GM19193 (cell line): ENCODE measurements around the gene IGLL5.

Experiments
- POLR2A ChIP-seq: IDR thresholded peaks from 4 replicates; pipeline ENCODE4 v1.6.1; 2011; ENCODE audit not compliant: insufficient read depth, insufficient read length; ENCODE audit errors: extremely low read depth

Gene IGLL5

DNA sequence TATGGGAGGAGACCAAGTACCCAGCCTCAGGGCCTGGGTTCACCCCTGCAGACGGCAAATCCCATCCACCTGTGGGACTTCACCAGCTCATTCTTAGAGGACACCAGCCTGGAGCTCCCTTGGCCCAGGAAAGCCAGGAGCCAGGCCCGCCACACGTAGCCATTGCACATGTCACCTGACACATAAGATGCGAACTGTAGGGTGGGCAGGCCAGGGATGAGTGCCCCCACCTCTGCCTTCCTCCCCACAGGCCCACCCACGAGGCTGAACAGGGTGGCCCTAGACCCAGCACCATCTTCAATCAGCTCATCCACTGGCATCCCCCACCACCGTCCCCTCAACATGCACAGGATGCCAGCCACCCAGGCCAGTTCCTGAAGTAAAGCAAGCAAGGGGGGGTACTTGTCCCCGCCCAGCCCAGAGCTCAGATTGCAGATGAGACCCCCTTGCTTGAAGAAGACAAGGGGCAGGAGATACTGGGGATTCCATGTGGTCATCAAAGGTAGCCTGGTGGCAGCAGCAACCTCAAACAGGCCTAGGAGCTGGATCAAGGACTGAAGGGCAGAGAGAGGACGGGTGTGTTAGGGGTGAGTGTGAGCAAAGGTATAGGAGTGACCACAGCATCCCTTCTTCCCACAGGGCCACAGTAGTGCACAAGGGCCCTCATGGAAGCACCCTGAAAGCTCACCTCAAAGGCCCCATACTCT, 45.6 kb downstream of the IGLL5 start:
- no peak for TF ChIP-seq POLR2A

DNA sequence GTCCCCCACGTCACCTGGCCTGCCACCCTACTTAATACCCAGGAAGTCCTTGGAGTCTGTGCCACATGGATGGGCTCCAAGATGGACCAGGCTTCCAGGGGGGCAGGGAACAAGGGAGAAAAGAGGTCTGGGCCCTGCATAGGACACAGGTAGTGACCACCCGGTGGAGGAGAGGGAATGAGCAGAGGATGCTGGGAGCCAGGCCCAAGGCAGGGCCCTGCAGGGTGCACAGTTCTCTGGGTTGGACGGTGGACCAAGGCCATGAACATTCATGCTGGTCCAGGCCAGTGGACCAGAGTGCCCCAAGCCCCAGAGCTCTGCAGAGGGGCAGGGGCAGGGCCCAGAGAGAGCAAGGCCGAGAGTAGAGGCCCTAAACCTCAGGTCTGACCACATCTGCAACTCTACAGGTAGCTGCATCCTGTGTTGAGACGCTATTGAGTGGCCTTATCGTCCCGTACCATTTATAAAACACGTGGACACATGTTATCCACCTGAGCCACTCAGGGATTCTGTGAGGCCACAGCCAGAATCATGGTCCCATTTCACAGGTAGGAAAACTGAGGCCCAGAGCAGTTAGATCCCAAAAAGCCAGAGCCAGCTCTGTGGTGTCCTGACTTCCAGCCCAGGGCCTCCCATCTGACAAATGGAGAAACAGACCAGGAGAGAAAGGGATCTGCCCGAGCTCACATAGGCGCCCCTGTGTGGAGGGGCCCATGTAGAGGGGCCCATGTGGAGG, 46.4 kb downstream of the IGLL5 start:
- TF ChIP-seq POLR2A = no peak

DNA sequence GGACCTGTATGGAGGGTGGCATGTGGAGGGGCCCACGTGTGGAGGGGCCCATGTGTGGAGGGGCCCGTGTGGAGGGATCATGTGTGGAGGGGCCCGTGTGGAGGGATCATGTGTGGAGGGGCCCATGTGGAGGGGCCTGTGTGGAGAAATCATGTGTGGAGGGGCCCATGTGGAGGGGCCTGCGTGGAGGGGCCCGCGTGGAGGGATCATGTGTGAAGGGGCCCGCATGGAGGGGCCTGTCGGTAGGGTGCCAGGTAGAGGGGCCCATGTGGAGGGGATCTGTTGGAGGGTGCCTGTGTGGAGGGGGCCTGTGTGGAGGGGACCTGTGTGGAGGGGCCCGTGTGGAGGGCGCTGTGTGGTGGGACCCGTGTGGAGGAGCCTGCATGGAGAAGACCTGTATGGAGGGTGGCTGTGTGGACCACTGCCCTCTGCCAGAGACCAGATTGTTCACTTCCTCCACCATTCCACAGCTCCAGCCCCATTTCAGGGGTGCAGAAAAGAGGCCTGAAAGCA, 47.0 kb downstream of the IGLL5 start:
- TF ChIP-seq POLR2A = no peak

DNA sequence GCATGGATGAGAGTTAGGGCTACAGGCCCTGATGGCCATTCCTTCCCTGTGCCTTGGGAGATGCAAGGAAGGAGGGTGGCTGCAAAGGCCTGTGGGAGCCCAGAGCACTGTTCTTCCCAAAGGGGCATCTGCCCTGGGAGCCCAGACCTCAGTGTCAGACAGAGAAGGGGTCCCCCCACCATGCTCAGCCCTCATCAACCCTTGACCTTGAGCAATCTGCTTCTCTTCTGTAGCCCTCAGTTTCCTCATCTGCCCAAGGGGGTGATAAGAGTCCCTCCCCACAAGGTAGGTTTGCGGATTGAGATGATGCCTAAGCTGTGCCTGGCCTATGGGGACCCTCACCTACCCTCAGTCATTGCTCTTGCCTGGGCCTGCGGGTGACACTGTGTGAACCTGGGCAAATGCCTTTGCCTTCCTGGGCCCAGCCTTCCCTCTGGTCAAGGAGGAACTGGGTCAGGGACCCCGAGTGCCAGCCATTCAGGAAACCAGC, 47.5 kb downstream of the IGLL5 start:
- TF ChIP-seq POLR2A = no peak

DNA sequence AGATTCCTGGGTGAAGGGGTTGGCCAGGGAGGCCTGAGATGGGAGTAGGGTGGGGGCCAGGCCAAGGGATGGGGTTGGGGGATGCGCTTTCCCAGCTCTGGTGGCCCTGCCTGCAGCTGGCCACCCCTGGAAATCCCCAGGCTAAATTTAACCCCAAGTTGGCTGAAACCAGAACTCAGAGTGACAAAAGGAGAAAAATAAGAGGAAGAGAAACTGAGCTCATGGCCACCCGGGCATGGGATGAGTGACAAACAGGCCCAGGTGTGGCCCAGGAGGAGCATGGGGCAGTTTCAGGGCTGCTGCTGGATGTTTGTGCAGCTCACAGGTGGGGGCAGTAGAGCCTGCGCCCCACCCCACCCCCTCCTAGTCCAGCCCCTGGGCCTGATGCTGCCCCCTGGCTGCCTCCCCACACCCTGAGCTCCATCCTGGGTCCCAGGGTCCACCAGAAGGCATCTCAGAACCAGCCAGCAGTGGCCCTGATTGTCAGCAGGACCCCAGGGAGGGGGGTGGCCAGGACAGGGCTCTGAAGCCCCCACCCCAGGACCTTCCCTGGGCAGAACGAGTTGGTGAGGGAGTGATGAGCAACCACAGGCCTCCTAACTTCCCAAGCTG, 48.0 kb downstream of the IGLL5 start:
- TF ChIP-seq POLR2A = peak; percentile 43

DNA sequence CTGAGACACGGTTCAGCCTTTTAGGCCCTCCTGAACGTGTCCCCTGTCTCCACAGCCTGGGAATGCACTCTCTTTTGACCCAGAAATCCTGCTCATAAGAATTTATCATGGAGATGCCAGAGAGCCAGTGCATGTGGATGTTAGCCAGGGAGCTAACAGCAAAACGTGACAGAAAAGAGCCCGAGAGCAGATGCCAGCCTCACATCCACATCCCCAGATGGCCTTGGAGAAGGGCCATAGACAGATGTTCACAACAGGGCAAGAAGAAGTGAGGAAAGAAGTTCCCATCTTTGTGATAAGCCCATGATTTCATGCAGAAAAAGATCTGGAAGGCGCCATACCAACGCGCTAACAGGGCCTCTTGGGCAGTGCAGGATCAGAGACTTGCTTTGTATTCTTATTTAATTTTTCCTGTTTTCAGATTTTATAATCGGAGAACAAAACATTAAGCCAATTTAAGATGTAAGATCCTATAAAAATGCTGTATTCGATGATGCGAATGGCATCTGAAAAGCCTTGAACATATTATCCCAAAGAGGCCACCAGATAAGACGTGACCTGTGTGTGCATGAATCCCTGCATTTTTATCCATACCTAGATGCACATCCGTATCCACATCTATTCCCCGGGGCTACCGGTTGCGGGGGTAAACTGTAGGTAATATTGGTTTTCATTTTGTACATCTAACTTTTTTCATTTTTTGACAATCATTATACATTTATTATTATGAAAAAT, 48.7 kb downstream of the IGLL5 start:
- TF ChIP-seq POLR2A = no peak

DNA sequence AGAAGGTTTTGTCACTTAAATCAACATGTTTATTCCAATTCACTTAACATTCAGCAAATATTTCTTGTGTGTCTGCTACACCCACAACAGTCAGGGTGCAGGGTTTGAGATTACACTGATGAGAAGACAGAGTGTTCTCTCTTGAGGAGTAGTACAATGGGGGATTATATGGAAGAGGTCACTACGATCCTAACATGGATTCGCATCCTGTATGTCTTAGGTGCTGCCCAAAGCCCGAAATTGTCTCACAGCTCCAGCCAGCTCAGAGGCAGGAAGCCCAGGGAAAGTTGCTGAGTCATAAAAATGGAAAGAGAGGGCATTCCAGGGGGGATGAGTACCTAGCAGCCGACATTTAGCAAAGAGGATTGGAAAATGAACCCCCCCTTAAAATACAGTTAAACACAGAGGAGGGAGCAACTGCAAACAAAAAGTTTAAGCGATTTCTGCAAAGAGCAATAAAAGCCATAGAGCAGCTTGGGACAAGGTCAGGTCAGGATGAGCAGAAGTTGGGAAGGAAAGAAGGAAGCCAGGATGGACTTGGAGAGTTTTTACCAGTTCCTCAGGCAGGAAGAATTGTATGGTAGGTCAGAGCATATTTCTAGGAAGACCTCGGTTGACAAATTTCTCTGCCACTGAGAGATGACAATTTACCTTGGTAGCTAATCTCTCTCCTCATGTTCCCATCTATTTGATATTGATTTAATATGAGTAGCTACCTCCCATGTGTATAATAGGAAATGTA, 49.5 kb downstream of the IGLL5 start:
- TF ChIP-seq POLR2A = no peak

DNA sequence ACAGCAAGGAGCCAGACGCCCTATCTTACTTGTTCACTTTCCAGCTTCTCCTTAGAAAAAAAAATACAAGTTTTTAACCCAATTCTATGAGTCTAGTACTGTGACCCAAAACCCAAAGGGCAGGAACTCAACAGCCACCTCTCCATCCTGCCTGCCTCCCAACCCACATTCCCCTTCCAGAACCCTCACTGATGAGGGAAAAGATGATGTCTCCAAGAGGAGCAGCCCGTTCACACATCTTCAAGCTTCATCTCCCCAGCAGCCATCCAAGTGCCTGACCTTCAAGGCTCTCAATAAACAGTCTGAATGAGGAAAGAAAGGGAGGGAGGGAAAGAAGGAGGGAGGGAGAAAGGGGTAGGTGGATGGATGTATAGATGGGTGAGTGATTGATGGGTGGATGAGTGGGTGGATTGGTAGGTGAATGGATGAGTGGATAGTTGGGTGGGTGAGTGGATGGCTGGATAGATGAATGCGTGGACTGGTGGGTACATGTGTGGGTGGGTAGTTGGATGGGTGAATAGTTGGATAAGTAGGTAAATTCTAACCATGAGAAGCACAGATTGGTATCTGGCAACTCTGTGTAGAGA, 50.4 kb downstream of the IGLL5 start:
- TF ChIP-seq POLR2A = no peak

DNA sequence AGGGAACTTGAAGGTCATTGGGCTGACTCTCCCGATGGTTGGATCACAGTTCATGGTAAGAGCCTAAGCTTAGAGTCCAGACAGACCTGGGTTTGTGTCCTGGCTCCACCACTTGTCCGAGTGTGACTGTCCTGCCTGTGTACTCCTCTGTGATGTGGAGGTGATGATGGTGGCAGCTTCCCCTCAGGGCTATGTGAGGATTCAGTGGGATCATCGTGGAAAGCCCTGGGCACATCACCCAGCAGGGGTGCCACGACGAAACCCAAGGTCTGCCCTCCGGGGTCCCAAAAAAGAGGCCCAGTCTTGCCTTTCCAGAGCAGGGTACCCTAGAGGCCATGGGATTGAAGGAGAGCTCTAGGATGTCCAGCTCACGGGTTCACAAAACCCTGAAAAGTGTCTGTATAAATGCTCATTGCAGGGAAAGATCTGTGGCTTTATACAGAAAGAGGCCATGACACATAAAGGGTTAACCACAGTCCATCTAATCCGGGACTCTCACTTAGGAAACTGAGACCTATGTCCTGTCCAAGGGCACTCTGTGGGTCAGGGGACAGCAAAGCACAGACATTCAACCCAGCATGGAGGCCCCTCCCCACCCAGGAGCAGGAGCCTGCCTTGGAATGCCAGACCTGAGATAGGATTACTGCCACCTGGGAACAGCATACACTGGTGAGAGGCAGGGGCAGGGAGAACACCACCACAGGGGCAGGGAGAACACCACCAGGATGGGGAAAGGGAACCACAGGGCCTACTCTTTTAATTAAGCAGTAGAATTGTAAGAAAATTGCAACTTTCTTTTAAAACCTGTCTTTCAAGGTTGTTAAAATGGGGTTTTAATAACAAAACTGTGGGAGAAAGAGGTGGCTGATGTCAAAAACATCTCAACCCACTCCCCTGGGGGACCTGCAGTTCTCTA, 51.3 kb downstream of the IGLL5 start:
- no peak for TF ChIP-seq POLR2A

DNA sequence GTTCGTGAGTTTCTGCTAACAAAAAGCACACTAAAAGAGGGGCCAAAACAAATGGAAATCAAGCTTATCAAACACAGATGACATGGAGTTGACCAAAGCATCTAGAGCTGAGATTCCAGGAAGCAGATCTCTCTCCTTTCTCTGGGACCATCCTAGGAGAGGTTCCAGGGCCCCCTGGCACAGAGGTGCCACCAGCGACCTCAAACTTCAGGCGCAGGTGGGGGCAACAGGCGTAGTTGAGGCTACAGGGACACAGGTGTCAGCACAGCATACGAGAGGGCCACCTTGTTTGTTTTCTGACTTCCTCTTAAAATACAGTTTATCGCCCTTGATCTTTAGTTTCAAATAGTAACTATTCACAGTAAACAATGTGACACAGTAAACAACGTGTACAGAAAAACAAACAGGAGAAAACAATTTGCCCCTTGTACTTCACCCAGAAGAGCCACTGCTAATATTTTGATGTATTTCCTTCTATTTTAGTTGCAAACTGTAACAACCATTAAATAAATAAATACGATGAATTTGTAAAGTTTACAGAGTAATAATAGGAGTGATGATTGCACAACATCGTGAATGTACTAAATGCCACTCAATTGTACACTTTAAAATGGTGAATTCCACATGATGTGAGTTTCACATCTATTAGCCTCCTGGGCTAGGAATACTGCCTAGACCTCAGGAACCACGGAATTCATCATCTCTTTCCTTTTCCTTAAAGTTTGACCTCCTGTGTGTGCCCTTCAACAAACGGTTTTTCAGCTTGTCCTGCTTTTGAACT, 52.2 kb downstream of the IGLL5 start:
- no peak for TF ChIP-seq POLR2A

DNA sequence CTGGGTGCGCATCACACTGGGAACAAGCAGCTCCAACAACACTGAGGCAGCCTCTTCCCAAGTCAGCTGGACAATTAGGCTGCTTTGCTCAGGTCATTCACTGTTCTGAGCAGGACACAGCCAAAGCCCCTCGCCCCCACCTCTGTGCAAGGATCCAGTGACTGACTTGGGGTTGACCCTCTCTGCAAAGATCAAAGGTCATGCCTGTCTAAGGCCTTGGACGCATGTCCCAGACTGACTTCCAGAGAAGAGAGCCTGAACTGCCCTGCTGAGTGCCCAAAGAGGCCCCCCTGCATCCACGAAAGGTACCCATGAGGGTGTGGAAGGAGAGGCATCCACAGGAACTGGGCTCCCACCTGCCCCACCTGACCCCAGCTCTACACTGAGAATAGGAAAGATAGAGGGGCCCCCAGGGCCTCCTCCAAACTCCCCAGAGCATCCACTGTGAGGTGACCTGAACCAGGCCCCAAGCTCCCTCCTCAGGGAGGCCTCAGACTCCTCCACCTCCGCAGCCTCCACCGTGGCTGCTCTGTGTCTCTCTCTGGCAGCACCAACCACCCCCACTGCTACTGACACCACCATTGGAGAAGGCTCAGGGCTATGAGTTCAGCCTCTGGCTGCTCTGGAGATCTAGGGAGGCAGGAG, 53.5 kb downstream of the IGLL5 start:
- TF ChIP-seq POLR2A = no peak

DNA sequence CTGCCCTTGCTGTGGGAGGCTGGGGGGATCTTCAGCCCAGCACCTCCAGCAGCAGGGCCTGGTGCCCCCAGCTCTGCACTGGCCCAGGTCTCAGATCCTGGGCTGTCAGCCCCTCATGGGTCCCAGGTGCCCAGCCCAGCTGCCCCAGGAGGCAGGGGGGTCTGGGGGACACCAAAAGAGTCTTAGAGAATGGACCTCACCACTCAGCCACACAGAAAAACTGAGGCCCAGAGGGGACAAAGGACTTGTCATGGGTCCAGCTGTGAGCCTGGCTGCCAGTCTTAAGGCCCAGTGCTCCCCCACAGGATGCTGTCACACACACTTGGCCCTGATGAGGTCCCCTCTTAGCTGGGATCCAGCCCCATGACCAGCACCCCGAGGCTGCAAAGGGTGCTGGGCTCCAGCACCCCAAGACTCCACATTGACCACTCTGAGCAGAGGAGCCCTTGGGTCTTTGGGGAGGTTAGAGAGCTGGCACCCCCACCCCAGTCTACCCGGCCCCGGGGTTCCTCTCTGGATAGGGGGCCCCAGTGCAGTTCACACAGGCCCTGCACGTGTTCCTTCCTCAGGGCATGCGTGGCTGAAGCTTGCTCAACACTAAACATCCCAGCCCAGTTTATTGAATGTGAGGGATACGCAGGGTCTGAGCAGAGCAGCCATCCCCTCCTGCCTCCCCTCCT, 54.4 kb downstream of the IGLL5 start:
- no peak for TF ChIP-seq POLR2A
